GM13976 (cell line): ENCODE results near the gene TRIM24.
"Not testable (repeated sequence)": the region's sequence is repeated elsewhere in the genome, so short reads cannot be mapped to it uniquely, and the experiment has no call there.

Experiments used
- DNase-seq: peaks from one replicate; pipeline ENCODE4 v3.0.0; 2012; ENCODE audit warnings: low spot score
- CTCF ChIP-seq: IDR thresholded peaks from 2 replicates; pipeline ENCODE4 v1.5.1; 2012; ENCODE audit warnings: borderline replicate concordance, mild to moderate bottlenecking; ENCODE audit not compliant: insufficient read depth; ENCODE audit errors: extremely low read depth, missing control alignments, control extremely low read depth
- in situ Hi-C: fragments of 300-500 bp; cut with MboI; formaldehyde crosslinking; loops from one replicate; pipeline ENCODE4 v1.12.0; 2022; ENCODE audit warnings: low sequenced_read_pairs, mixed read lengths, inconsistent platforms; ENCODE audit not compliant: unreplicated experiment

Gene TRIM24

DNA sequence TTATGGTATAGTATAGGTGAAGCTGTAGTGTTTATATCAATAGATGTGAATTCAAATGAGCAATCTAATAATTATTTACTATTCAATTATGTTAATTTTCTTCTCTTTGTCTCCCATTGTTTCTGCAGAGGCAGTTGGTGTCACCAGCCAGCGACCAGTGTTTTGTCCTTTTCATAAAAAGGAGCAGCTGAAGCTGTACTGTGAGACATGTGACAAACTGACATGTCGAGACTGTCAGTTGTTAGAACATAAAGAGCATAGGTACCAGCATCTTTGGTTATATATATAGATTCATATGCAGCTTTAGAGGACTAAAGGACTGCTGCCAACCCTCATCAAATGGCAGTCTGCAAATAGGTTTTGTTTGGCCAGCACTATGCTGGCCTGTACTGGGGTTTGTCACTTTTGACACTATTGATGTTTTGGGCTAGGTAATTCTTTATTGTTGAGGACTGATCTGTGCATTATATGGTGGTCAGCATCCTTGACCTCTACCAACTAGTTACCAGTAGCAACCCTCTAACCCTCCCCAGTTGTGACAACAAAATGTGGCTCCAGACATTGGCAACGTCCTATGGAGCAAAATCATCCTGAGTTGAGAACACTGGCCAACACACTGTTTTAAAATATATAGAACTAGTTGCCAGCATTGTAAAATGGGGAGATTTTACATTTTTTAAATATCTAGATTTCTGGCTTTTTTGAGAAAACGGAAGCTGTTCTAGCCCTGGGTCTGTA, 59.2 kb downstream of the TRIM24 start:
- TF ChIP-seq CTCF: no peak
- DNase-seq: no peak
- in situ Hi-C loops: no loop called here

- no peak for TF ChIP-seq CTCF
These were observed 60.7 kb downstream of the TRIM24 start for GRCh38 chr7:138520742-138521141.

GRCh38 chr7:138521837-138522461, 61.9 kb downstream of the TRIM24 start:
- no peak for DNase-seq
- TF ChIP-seq CTCF: no peak
- in situ Hi-C loops: no loop called here

More at GRCh38 chr7:138520742-138521141, 60.7 kb downstream of the TRIM24 start:
- in situ Hi-C loops: no loop called here
- DNase-seq: no peak

DNA sequence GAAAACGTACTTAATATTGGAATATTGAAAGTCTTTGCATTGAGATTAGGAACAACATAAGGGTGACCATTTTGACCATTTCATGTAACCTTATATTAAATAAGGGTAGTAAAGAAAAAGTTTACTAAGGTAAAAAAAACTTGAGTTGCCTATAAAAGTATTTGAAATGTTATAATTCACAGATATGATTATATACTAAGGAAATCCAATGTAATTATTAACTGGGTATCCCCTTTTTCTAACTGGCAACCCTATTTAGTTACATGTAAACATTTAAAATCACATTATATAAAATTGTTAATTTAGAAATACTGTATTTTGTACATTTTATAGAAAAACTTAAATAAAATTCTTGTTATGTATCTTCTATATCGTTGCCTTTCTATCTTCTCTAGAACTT, 64.2 kb downstream of the TRIM24 start:
- in situ Hi-C loops: no loop called here
- TF ChIP-seq CTCF: no peak
- DNase-seq: no peak

GRCh38 chr7:138525757-138526156, 65.7 kb downstream of the TRIM24 start:
- in situ Hi-C loops: no loop called here
- no peak for DNase-seq
- no peak for TF ChIP-seq CTCF

DNA sequence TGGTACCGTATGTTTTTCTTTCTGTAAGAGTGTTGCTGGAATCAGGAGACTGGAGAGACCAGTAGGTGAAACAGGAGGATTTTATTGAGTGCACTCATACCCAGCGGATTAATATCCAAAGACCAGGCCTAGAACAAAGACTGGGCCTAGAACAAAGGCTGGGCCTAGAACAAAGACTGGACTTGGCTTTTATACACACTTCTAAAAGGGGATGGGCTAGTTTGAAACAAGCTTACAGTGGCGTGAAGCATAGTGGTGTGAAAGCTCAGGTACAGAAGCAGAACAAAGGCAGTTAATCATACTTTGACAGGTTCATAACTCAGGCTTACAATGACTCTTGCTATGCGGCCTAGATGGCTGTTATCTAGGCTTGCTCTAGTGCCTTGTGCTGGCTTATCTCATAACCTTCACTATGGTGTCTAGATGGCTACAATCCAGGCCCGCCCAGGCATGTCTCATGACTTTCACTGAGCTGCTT, 67.7 kb downstream of the TRIM24 start:
- no peak for TF ChIP-seq CTCF
- in situ Hi-C loops: no loop called here
- DNase-seq: no peak

- DNase-seq, in situ Hi-C loops: not testable (repeated sequence)
These were observed 76.8 kb downstream of the TRIM24 start for GRCh38 chr7:138536833-138537232.
